ENCODE data around the gene KCNJ15. TPM values are rescaled to one million over a fixed set of nuclear protein-coding genes. Genes with fewer than 3 reads are reported as not detected.

The KCNJ15 gene
- total and polyA plus RNA-seq, 2 experiments from 2014 or later: not detected

- Histone ChIP-seq H4K20me1 (replicated peaks; ENCODE audit: insufficient read depth) (no peaks in the 10 kb centered on the region), H3K79me2 (replicated peaks; ENCODE audit: insufficient read depth) (no peaks in the 10 kb centered on the region), H3K4me1 (ENCODE audit: insufficient read depth) (no peaks in the 10 kb centered on the region), H3K27ac (ENCODE audit: low read depth) (no peak overlapping the region), H2AFZ (no peak overlapping the region), H3K27me3 (ENCODE audit: insufficient read depth) (no peaks in the 10 kb centered on the region), H3F3A (replicated peaks; ENCODE audit: low read depth) (no peaks in the 10 kb centered on the region), H3K4me3 (no peak overlapping the region), H3K9me2 (ENCODE audit: insufficient read depth) (peaks cover 8% of the 10 kb centered on the region), H3K36me3 (ENCODE audit: insufficient read depth) (no peaks in the 10 kb centered on the region), H3K4me2 (no peak overlapping the region)
- Mint-ChIP-seq H3K27me3 (ENCODE audit: insufficient read depth, low read depth, poor library complexity) (no peaks in the 10 kb centered on the region), H3K27ac (no peak overlapping the region), H3K9me3 (no peaks in the 10 kb centered on the region), H3K4me3 (no peak overlapping the region), H3K4me1 (no peaks in the 10 kb centered on the region), H3K36me3 (ENCODE audit: low read depth) (no peaks in the 10 kb centered on the region; the same call in 2 of the 3 replicates)
- TF ChIP-seq CREB1 (CRISPR knock-in tag; IDR thresholded peaks at IDR 0.05; ENCODE audit: low read depth) (no peak), ZNF331 (CRISPR knock-in tag; IDR thresholded peaks at IDR 0.05; ENCODE audit: low read depth) (no peak), EZH2 (IDR thresholded peaks at IDR 0.05; ENCODE audit: low read depth, unreplicated experiment) (no peak), STAT1 (IDR thresholded peaks at IDR 0.05; ENCODE audit: unreplicated experiment) (no peak), JUNB (IDR thresholded peaks at IDR 0.05; ENCODE audit: unreplicated experiment) (no peak), NANOG (IDR thresholded peaks at IDR 0.05; ENCODE audit: borderline replicate concordance) (no peak), ZNF462 (CRISPR knock-in tag; IDR thresholded peaks at IDR 0.05) (no peak), POLR2AphosphoS5 (IDR thresholded peaks at IDR 0.05; ENCODE audit: low read depth) (no peak), ZNF114 (CRISPR knock-in tag; IDR thresholded peaks at IDR 0.05) (no peak), REST (IDR thresholded peaks at IDR 0.05; ENCODE audit: unreplicated experiment) (no peak), ETS1 (IDR thresholded peaks at IDR 0.05) (no peak), CTCF (conservative IDR thresholded peaks at IDR 0.05; ENCODE audit: low read depth in 2 of 2) (no peak), EZH2phosphoT487 (IDR thresholded peaks at IDR 0.05; ENCODE audit: unreplicated experiment) (no peak)
- ATAC-seq (no peak), DNase-seq (ENCODE audit: low spot score) (no peak)
Measured at GRCh38 chr21:38343691-38344090, 86.9 kb downstream of the KCNJ15 start.

Measured in GM23338 (cell line).